Measurements from ENCODE around the gene RGPD5.
"Not testable (repeated sequence)": the region's sequence is repeated elsewhere in the genome, so short reads cannot be mapped to it uniquely, and the experiment has no call there.

Gene RGPD5

GRCh38 chr2:109792659-109793058 is 1.4 kb upstream of the RGPD5 start:
- H3K9me3 Mint-ChIP-seq, H3K36me3 Mint-ChIP-seq, H3K27me3 Mint-ChIP-seq, H3K27ac Mint-ChIP-seq, DNase-seq, H3K4me1 Mint-ChIP-seq, H3K4me3 Mint-ChIP-seq, CTCF ChIA-PET: not testable (repeated sequence)

DNA sequence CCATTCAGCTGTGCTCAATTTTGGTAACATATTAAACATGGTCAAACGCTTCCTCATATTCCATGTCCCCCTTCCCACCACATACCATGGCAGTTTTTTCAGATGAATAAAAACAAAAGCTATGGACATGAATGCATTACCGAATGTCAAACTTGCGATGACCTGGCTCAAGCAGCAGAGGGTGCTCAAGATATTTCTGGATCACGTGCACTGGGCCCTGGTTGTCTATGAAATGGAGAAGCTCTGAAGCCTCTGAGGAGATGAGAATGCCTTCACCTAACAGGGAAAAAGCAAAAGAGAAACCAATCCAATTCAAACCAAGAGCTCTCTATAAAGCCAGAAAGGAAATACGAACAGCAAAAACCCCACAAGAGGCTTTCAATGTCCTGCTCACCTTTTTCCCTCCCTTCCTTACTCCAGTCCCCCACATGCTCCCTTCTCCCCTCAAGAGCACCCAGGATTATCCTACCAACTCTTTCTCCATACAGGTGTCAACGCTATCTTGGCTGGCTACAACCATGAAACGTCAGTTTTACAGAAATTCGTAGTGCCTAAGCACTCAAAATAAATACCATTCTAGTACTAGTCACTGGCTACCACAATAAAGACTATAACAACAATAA is 77.1 kb downstream of the RGPD5 start:
- H3K36me3 Mint-ChIP-seq, H3K27me3 Mint-ChIP-seq, H3K27ac Mint-ChIP-seq, H3K4me3 Mint-ChIP-seq, H3K4me1 Mint-ChIP-seq, DNase-seq, CTCF ChIA-PET, H3K9me3 Mint-ChIP-seq: not testable (repeated sequence)

- H3K27ac Mint-ChIP-seq, H3K4me3 Mint-ChIP-seq, H3K9me3 Mint-ChIP-seq, CTCF ChIA-PET, H3K36me3 Mint-ChIP-seq, DNase-seq, H3K4me1 Mint-ChIP-seq, H3K27me3 Mint-ChIP-seq: not testable (repeated sequence)
Measured at GRCh38 chr2:109876625-109877024, 82.5 kb downstream of the RGPD5 start.

DNA sequence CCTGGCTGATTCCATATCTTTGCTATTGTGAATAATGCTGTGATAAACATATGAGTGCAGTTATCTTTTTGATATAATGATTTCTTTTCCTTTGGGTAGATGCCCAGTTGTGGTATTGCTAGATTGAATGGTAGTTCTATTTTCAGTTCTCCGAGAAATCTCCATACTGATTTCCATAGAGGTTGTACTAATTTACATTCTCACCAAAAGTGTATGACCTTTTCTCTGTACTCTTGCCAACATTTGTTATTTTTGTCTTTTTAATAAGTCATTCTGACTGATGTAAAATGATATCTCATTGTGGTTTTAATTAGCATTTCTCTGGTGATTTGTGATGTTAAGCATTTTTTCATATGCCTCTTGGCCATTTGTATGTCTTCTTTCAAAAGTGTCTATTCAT is 88.0 kb downstream of the RGPD5 start:
- CTCF ChIA-PET, H3K36me3 Mint-ChIP-seq, H3K4me3 Mint-ChIP-seq, H3K27me3 Mint-ChIP-seq, H3K27ac Mint-ChIP-seq, H3K9me3 Mint-ChIP-seq, H3K4me1 Mint-ChIP-seq, DNase-seq: not testable (repeated sequence)

DNA sequence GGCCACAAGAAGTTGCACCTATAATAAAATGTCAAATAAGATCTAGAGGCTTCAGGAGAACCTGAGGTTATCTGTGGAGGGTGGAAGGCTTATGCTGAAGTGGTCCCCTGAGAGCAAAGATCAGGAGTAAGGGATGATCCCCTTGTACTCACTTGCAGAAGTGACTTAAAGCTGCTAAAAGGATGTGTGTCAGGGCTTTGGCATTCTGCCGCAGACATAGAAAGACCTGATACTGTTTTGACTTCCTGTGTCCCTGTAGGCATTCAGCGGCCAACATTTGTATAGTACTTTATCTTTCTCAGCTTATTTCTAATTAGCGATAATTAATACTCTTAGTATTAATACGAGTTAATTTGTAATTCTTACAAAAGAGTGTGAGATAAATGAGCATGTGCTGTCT is 94.3 kb downstream of the RGPD5 start:
- H3K9me3 Mint-ChIP-seq, DNase-seq, H3K4me1 Mint-ChIP-seq, H3K4me3 Mint-ChIP-seq, CTCF ChIA-PET, H3K36me3 Mint-ChIP-seq, H3K27ac Mint-ChIP-seq, H3K27me3 Mint-ChIP-seq: not testable (repeated sequence)

- H3K4me3 Mint-ChIP-seq, H3K27ac Mint-ChIP-seq, CTCF ChIA-PET, DNase-seq, H3K27me3 Mint-ChIP-seq, H3K9me3 Mint-ChIP-seq, H3K4me1 Mint-ChIP-seq, H3K36me3 Mint-ChIP-seq: not testable (repeated sequence)
Measured at GRCh38 chr2:109889909-109890308, 95.8 kb downstream of the RGPD5 start.

- H3K9me3 Mint-ChIP-seq, H3K4me1 Mint-ChIP-seq, H3K4me3 Mint-ChIP-seq, H3K27me3 Mint-ChIP-seq, DNase-seq, CTCF ChIA-PET, H3K27ac Mint-ChIP-seq, H3K36me3 Mint-ChIP-seq: not testable (repeated sequence)
Measured at GRCh38 chr2:109891024-109891423, 96.9 kb downstream of the RGPD5 start.

DNA sequence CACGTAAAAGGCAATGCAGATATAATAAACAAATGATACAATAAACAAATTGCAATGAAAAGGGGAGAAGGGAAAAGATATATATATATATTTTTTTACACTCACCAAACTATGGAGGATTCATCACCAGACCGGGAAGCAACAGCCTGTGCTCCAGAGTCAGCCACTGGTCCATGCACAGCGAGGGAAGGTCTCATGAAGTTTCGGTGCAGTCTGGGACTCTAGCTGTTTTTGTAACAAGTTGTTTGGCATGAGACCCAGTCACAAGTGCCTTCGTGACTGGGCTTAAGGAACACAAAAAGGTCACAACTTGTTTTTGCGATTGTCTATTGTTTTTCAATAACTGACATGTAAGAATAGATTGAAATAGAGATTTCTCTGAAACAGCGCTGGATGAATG is 99.6 kb downstream of the RGPD5 start:
- not testable (repeated sequence) for H3K9me3 Mint-ChIP-seq

GRCh38 chr2:109894141-109894540 is 100.0 kb downstream of the RGPD5 start:
- H3K4me3 Mint-ChIP-seq, H3K9me3 Mint-ChIP-seq, H3K27ac Mint-ChIP-seq, DNase-seq, H3K27me3 Mint-ChIP-seq, H3K4me1 Mint-ChIP-seq, H3K36me3 Mint-ChIP-seq, CTCF ChIA-PET: not testable (repeated sequence)

More for the DNA sequence above, 99.6 kb downstream of the RGPD5 start:
- H3K27me3 Mint-ChIP-seq, H3K36me3 Mint-ChIP-seq, H3K27ac Mint-ChIP-seq, H3K4me1 Mint-ChIP-seq, CTCF ChIA-PET, DNase-seq, H3K4me3 Mint-ChIP-seq: not testable (repeated sequence)

- H3K36me3 Mint-ChIP-seq, CTCF ChIA-PET, H3K27ac Mint-ChIP-seq, H3K4me3 Mint-ChIP-seq, H3K4me1 Mint-ChIP-seq, DNase-seq, H3K27me3 Mint-ChIP-seq, H3K9me3 Mint-ChIP-seq: not testable (repeated sequence)
Measured at GRCh38 chr2:109895090-109895869, 101.2 kb downstream of the RGPD5 start.

DNA sequence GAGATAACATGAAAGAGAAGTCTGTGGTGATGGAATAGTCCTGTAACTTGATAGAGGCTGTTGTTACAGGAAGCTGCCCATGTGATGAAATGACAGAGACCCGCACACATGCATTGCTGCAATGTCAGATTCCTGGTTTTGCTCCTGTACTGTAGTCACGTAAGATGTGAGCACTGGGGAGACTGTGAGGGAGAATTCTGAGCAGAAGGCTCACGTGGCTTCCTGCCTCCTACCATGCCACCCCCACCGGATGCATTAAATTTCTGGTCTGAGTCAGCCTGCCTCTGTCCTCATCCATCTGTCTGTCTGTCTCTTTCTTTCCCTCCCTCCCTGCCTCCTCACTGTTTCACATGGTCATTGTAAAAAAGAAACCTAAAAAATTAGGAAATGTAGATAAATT is 102.1 kb downstream of the RGPD5 start:
- H3K36me3 Mint-ChIP-seq, H3K4me1 Mint-ChIP-seq, CTCF ChIA-PET, H3K27me3 Mint-ChIP-seq, H3K4me3 Mint-ChIP-seq, H3K27ac Mint-ChIP-seq, DNase-seq, H3K9me3 Mint-ChIP-seq: not testable (repeated sequence)

- H3K4me3 Mint-ChIP-seq, H3K27ac Mint-ChIP-seq, H3K4me1 Mint-ChIP-seq, H3K27me3 Mint-ChIP-seq, H3K36me3 Mint-ChIP-seq, H3K9me3 Mint-ChIP-seq, CTCF ChIA-PET, DNase-seq: not testable (repeated sequence)
Measured at GRCh38 chr2:109897769-109898461, 103.8 kb downstream of the RGPD5 start.

GRCh38 chr2:109898462-109899336 is 104.6 kb downstream of the RGPD5 start, which contains the start of gene LIMS3:
Gene LIMS3, plus strand, starts transcription at chr2:109898688. Its CDS starts 41 bp downstream, at chr2:109898729.
- H3K4me3 Mint-ChIP-seq, H3K27me3 Mint-ChIP-seq, H3K4me1 Mint-ChIP-seq, H3K36me3 Mint-ChIP-seq, H3K27ac Mint-ChIP-seq, CTCF ChIA-PET, H3K9me3 Mint-ChIP-seq, DNase-seq: not testable (repeated sequence)

DNA sequence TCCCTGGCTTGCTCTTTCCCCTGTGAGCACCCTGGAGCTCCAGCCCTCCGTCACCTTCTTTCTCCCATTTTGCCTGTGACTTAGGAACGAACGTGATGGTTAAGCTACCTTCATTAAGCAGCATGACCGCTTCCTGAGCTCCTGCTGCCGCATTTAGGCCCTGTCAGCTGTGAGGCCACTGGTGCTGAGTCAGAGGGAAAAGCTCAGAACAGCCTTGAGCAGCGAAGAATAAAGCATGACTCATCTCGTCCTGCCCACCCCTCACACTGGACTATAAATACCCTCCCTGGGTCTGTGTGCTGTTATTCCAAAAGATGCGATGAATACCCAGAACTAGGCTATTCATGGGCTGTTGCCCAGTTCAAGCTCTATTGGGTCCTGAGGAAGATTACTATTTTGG is 111.7 kb downstream of the RGPD5 start:
- not testable (repeated sequence) for H3K36me3 Mint-ChIP-seq

More for the DNA sequence above, 111.7 kb downstream of the RGPD5 start:
- CTCF ChIA-PET, DNase-seq, H3K9me3 Mint-ChIP-seq, H3K27me3 Mint-ChIP-seq, H3K4me1 Mint-ChIP-seq, H3K4me3 Mint-ChIP-seq, H3K27ac Mint-ChIP-seq: not testable (repeated sequence)
